Thyroid gland (tissue), 4 donors: ENCODE measurements around the gene FER1L5. TPM values are rescaled to one million over a fixed set of nuclear protein-coding genes. Genes with fewer than 3 reads are reported as not detected.

Experiments used
- DNase-seq, 2 donors: peaks; one replicate each; pipeline ENCODE4 v3.0.0-alpha.2; 2019
- H3K27ac ChIP-seq, 3 donors: fragments of 200-600 bp; sonication (generic); 1 replicate in 2 of 3; 2 replicates in 1 of 3; pipeline ENCODE4 v1.5.1; 2016 to 2019; ENCODE audit warnings: mild to moderate bottlenecking in 1 of 3, moderate library complexity in 1 of 3
- H3K27me3 ChIP-seq: fragments of 200-600 bp; sonication (generic); one replicate; pipeline ENCODE4 v1.5.1; 2019
- H3K36me3 ChIP-seq, 2 donors: fragments of 200-600 bp; sonication (generic); one replicate each; pipeline ENCODE4 v1.5.1; 2016 to 2019
- H3K4me1 ChIP-seq, 2 donors: fragments of 200-600 bp; sonication (generic); one replicate each; pipeline ENCODE4 v1.5.1; 2017 to 2019
- H3K4me3 ChIP-seq, 3 donors: fragments of 200-600 bp; sonication (generic); replicated peaks in 1 of 3; 1 replicate in 2 of 3; 2 replicates in 1 of 3; pipeline ENCODE4 v1.5.1; 2016; ENCODE audit warnings: mild to moderate bottlenecking in 1 of 3
- H3K9me3 ChIP-seq: fragments of 200-600 bp; sonication (generic); one replicate; pipeline ENCODE4 v1.5.1; 2017
- POLR2A ChIP-seq, 2 donors: fragments of 450-650 bp; IDR thresholded peaks; one replicate each; pipeline ENCODE4 v1.6.1; 2017; ENCODE audit warnings: antibody characterized with exemption in 2 of 2, mild to moderate bottlenecking in 2 of 2, moderate library complexity in 1 of 2
- WGBS, 2 donors: methylation state at CpG; one replicate each; pipeline ENCODE4 v1.1.5; 2017; 5-methylcytosine and 5-hydroxymethylcytosine counted together
- intact Hi-C: fragments of 100-400 bp; cut with DNase I; formaldehyde crosslinking; loops from one replicate; pipeline ENCODE4 v1.15.1; 2023
- total RNA-seq, 4 donors: library from RNA; depleted of rRNA; stranded (reverse); fragments of >200 nt; gene quantifications; one replicate each; pipeline ENCODE4 v1.2.3, GENCODE V29; 2016
- TF ChIP-seq, protein P1 (sequence below), 6 experiments: fragments of 200-600 bp in 3 of 6; fragments of 450-650 bp in 3 of 6; sonication (generic) in 3 of 6; IDR thresholded peaks; one replicate each; pipeline ENCODE4 v1.5.1; 2016 to 2019; ENCODE audit warnings: antibody characterized with exemption in 6 of 6, mild to moderate bottlenecking in 2 of 6, inconsistent platforms in 1 of 6, moderate library complexity in 1 of 6

FER1L5 gene
- total RNA-seq, 4 donors from 2014 or later, result 0.11 to 1.5 (median 0.34) TPM

GRCh38 chr2:96691022-96691612 lies 48.6 kb downstream of the FER1L5 start:
- Histone ChIP-seq H3K9me3 (no peaks in the 10 kb centered on the region), H3K27me3 (no peaks in the 10 kb centered on the region), H3K36me3 (no peaks in the 10 kb centered on the region), H3K4me1 (peaks cover 5 to 12% of the 10 kb centered on the region in 2 donors), H3K27ac (no peak overlapping the region), H3K4me3 (no peak overlapping the region)
- 92 to 98% methylated on average over 9 to 18 of the region's 30 CpGs for WGBS, 2 donors
- no peak for TF ChIP-seq POLR2A (IDR thresholded peaks at IDR 0.05)
- TF ChIP-seq, protein P1, sequence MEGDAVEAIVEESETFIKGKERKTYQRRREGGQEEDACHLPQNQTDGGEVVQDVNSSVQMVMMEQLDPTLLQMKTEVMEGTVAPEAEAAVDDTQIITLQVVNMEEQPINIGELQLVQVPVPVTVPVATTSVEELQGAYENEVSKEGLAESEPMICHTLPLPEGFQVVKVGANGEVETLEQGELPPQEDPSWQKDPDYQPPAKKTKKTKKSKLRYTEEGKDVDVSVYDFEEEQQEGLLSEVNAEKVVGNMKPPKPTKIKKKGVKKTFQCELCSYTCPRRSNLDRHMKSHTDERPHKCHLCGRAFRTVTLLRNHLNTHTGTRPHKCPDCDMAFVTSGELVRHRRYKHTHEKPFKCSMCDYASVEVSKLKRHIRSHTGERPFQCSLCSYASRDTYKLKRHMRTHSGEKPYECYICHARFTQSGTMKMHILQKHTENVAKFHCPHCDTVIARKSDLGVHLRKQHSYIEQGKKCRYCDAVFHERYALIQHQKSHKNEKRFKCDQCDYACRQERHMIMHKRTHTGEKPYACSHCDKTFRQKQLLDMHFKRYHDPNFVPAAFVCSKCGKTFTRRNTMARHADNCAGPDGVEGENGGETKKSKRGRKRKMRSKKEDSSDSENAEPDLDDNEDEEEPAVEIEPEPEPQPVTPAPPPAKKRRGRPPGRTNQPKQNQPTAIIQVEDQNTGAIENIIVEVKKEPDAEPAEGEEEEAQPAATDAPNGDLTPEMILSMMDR (IDR thresholded peaks at IDR 0.05), result no peak
- intact Hi-C loops, result no loop called here
- DNase-seq, result no peak

GRCh38 chr2:96692094-96692971 lies 49.8 kb downstream of the FER1L5 start:
- TF ChIP-seq POLR2A (IDR thresholded peaks at IDR 0.05), result peak in 1 of 2 donors; percentile 12
- TF ChIP-seq, protein P1 (IDR thresholded peaks at IDR 0.05), result no peak

GRCh38 chr2:96693286-96694200 lies 51.0 kb downstream of the FER1L5 start:
- Histone ChIP-seq H3K4me3 (no peak overlapping the region), H3K27ac (no peak overlapping the region), H3K4me1 (peaks cover 5 to 12% of the 10 kb centered on the region in 2 donors), H3K27me3 (no peaks in the 10 kb centered on the region), H3K36me3 (no peaks in the 10 kb centered on the region), H3K9me3 (no peaks in the 10 kb centered on the region)
- no peak for DNase-seq
- intact Hi-C loops, result no loop called here
- TF ChIP-seq, protein P1 (IDR thresholded peaks at IDR 0.05), result no peak
- no peak for TF ChIP-seq POLR2A (IDR thresholded peaks at IDR 0.05)
- WGBS, 2 donors, result 90 to 92% methylated on average over 10 to 13 of the region's 14 CpGs

More at GRCh38 chr2:96692094-96692971, 49.8 kb downstream of the FER1L5 start:
- peak; percentile 82 to 89 for DNase-seq
- H3K4me1 ChIP-seq, result peaks cover 5 to 12% of the 10 kb centered on the region in 2 donors
- H3K27me3 ChIP-seq, result no peaks in the 10 kb centered on the region
- peak overlapping the region; percentile 61 to 85 (median 65) for H3K27ac ChIP-seq
- intact Hi-C loops, result no loop called here
- H3K4me3 ChIP-seq, result no peak overlapping the region
- H3K36me3 ChIP-seq, result no peaks in the 10 kb centered on the region
- H3K9me3 ChIP-seq, result no peaks in the 10 kb centered on the region
- WGBS, 2 donors, result 49 to 50% methylated on average over 11 to 14 of the region's 14 CpGs

DNA sequence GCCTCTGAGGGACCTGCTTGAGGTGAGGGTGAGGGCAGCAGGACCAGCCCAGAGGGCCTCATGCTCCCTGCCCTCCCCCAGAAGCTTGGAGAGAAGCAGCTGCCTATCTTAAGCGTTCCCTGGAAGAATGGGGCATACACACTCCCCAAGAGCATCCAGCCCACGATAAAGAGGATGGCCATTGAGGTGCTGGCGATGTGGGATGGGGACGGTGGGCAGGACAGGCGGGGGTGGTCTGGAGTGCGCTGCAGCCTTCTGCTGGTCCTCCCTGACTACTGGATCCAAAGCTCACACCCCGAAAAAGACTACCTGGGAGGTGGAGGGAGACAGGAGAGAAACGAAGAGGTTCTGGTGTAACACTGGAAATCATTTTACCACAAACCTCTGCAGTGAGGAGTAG lies 51.7 kb downstream of the FER1L5 start:
- Histone ChIP-seq H3K4me1 (peaks cover 5 to 12% of the 10 kb centered on the region in 2 donors), H3K9me3 (no peaks in the 10 kb centered on the region), H3K4me3 (no peak overlapping the region), H3K36me3 (no peaks in the 10 kb centered on the region), H3K27ac (no peak overlapping the region), H3K27me3 (no peaks in the 10 kb centered on the region)
- 90 to 95% methylated on average over 7 to 8 of the region's 8 CpGs for WGBS, 2 donors
- TF ChIP-seq, protein P1 (IDR thresholded peaks at IDR 0.05), result no peak
- no peak for TF ChIP-seq POLR2A (IDR thresholded peaks at IDR 0.05)
- intact Hi-C loops, result no loop called here
- no peak for DNase-seq
